Measurements from ENCODE around the gene VPS51. TPM values are rescaled to one million over a fixed set of nuclear protein-coding genes. Genes with fewer than 3 reads are reported as not detected.
"Not testable (repeated sequence)": the region's sequence is repeated elsewhere in the genome, so short reads cannot be mapped to it uniquely, and the experiment has no call there.

Gene VPS51
- total RNA-seq, 4 donors from 2014 or later, result 280 to 636 (median 416) TPM

GRCh38 chr11:65118097-65118837 lies 22.3 kb downstream of the VPS51 start:
- H3K4me1 ChIP-seq, result peaks cover 6 to 42% (median 27%) of the 10 kb centered on the region in 4 donors
- TF ChIP-seq CTCF (IDR thresholded peaks at IDR 0.05) (no peak), POLR2A (IDR thresholded peaks at IDR 0.05) (no peak)
- no peak for DNase-seq
- no peaks in the 10 kb centered on the region for H3K27me3 ChIP-seq
- H3K4me3 ChIP-seq, result no peak overlapping the region
- peak overlapping the region; percentile 13 to 93 (median 73) for H3K27ac ChIP-seq
- H3K36me3 ChIP-seq, result peaks cover 0 to 24% (median 0%) of the 10 kb centered on the region in 3 donors
- no peaks in the 10 kb centered on the region for H3K9me3 ChIP-seq

- H3K27me3 ChIP-seq, H3K9me3 ChIP-seq, H3K4me3 ChIP-seq: not testable (repeated sequence)
- Histone ChIP-seq H3K36me3 (peaks cover 0 to 24% (median 0%) of the 10 kb centered on the region in 3 donors), H3K4me1 (peaks cover 3 to 46% (median 24%) of the 10 kb centered on the region in 4 donors), H3K27ac (peak overlapping the region in 1 of 4 donors; percentile 93)
- DNase-seq, result peak in 2 of 3 donors; percentile 19 to 32
Measured at GRCh38 chr11:65118891-65119669, 23.1 kb downstream of the VPS51 start.

GRCh38 chr11:65119670-65119995 lies 23.6 kb downstream of the VPS51 start:
- H3K36me3 ChIP-seq, result peaks cover 0 to 27% (median 0%) of the 10 kb centered on the region in 3 donors
- H3K4me1 ChIP-seq, result peaks cover 3 to 46% (median 24%) of the 10 kb centered on the region in 4 donors
- DNase-seq, result peak in 1 of 3 donors; percentile 34
- TF ChIP-seq CTCF (IDR thresholded peaks at IDR 0.05), result no peak
- TF ChIP-seq POLR2A (IDR thresholded peaks at IDR 0.05), result no peak
- no peak overlapping the region for H3K4me3 ChIP-seq
- H3K27me3 ChIP-seq, result no peaks in the 10 kb centered on the region
- no peaks in the 10 kb centered on the region for H3K9me3 ChIP-seq
- H3K27ac ChIP-seq, result peak overlapping the region in 1 of 4 donors; percentile 6

GRCh38 chr11:65120831-65121230 lies 24.8 kb downstream of the VPS51 start:
- H3K4me1 ChIP-seq, result peaks cover 3 to 42% (median 23%) of the 10 kb centered on the region in 4 donors
- H3K36me3 ChIP-seq, result peaks cover 0 to 39% (median 0%) of the 10 kb centered on the region in 3 donors
- TF ChIP-seq CTCF (IDR thresholded peaks at IDR 0.05), result no peak
- no peak for TF ChIP-seq POLR2A (IDR thresholded peaks at IDR 0.05)

GRCh38 chr11:65121447-65121864 lies 25.4 kb downstream of the VPS51 start:
- Histone ChIP-seq H3K4me1 (peaks cover 2 to 35% (median 18%) of the 10 kb centered on the region in 4 donors), H3K4me3 (peak overlapping the region; percentile 75 to 89 (median 83)), H3K27ac (peak overlapping the region; percentile 95 to 99 (median 96)), H3K27me3 (no peaks in the 10 kb centered on the region), H3K36me3 (peaks cover 0 to 46% (median 0%) of the 10 kb centered on the region in 3 donors), H3K9me3 (no peaks in the 10 kb centered on the region)
- TF ChIP-seq CTCF (IDR thresholded peaks at IDR 0.05) (no peak), POLR2A (IDR thresholded peaks at IDR 0.05) (peak in 1 of 2 donors; percentile 15)
- peak in 2 of 3 donors; percentile 71 to 74 for DNase-seq

More at GRCh38 chr11:65120831-65121230, 24.8 kb downstream of the VPS51 start:
- DNase-seq, result peak in 1 of 3 donors; percentile 12
- peak overlapping the region in 3 of 4 donors; percentile 75 to 89 (median 88) for H3K4me3 ChIP-seq
- H3K9me3 ChIP-seq, result no peaks in the 10 kb centered on the region
- H3K27ac ChIP-seq, result peak overlapping the region; percentile 95 to 99 (median 96)
- no peaks in the 10 kb centered on the region for H3K27me3 ChIP-seq
